ENCODE data around the gene SLC25A12.

The SLC25A12 gene

GRCh38 chr2:171883275-171883893 lies 10.7 kb downstream of the SLC25A12 start:
- no peak for DNase-seq

GRCh38 chr2:171882089-171882769 lies 11.8 kb downstream of the SLC25A12 start:
- DNase-seq: no peak

DNA sequence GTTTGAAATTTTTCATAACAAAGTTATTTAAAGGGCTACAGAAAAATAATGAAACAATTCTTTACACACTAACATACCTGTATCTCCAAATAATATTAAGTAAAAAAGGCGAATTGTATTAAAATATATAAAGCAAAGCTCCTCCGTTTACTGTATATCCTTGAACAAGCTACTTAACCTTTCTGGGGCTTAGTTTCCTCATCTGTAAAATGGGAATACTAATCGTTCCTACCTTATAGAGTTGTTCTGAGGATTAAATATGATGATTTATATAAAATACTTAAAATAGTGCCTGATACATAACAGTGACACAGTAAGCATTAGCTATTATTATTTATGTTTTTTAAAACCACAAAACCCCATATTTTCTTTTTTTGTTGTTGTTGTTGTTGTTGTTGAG lies 13.3 kb downstream of the SLC25A12 start:
- no peak for DNase-seq

DNA sequence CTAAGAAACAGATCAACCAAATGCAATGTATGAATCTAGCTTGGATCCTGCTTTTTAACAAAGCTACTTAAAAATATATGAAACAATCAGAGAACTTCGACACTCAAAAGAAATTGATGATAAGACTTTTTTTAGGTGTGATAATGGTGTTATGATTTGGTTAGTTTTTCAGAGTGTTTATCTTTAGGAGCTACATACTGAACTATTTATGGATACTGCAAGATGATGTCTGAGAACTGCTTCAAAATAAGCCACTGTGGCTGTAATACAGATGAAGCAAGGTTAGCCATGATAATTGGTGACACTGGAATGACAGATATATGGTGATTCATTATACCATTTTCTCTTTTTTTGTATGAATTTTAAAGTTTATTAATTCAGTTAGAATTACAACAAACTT lies 14.2 kb downstream of the SLC25A12 start:
- no peak for DNase-seq

GRCh38 chr2:171878481-171878993 lies 15.5 kb downstream of the SLC25A12 start:
- no peak for DNase-seq

DNA sequence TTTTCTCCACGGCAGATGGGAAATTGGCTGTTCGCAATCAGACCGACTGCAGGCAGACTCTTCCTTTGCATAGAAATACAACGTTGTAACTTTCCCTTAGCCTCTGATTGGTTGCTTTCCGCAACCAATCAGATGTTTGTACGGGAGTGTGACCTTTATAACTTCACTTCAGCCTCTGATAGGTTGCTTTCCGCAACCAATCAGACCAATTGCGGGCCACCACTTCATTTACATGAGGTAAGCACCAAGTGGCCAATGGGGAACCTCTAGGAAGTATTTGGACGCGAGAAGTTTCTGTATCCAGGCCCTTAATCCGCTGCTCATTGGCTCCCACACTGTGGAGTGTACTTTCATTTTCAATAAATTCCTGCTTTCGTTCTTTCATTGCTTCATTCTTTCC lies 19.1 kb downstream of the SLC25A12 start:
- no peak for DNase-seq

GRCh38 chr2:171874517-171874916 lies 19.5 kb downstream of the SLC25A12 start:
- no peak for DNase-seq

- no peak for DNase-seq
Measured at GRCh38 chr2:171864357-171864985, 29.6 kb downstream of the SLC25A12 start.

- DNase-seq: no peak
Measured at GRCh38 chr2:171862501-171862900, 31.5 kb downstream of the SLC25A12 start.

DNA sequence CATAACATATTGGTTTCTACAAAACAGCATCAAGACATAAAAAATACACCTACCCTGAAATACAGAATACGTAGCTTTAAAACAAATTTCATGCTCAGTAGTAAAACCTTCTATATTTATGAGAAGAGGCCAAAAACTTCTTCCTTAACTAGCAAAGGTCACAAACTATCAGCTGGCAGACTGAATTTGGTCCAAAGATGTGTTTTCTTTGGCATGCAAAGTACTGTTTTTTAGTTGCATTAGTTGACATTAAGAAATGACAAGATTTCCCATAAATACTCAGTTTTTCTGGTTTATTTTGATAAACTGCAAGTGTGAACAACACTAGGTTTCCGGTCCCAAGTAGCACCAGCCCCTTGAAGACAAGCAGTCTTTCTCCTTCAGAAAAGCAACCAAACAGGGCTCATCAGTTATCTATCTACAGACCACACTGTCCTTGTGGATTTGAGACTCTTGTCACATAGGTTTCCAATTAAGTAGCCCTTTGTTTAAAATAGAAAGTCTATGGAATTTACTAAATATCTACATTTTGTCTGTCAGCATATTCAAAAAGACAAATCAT lies 35.6 kb downstream of the SLC25A12 start:
- no peak for DNase-seq

GRCh38 chr2:171855401-171855800 lies 38.6 kb downstream of the SLC25A12 start:
- no peak for DNase-seq

DNA sequence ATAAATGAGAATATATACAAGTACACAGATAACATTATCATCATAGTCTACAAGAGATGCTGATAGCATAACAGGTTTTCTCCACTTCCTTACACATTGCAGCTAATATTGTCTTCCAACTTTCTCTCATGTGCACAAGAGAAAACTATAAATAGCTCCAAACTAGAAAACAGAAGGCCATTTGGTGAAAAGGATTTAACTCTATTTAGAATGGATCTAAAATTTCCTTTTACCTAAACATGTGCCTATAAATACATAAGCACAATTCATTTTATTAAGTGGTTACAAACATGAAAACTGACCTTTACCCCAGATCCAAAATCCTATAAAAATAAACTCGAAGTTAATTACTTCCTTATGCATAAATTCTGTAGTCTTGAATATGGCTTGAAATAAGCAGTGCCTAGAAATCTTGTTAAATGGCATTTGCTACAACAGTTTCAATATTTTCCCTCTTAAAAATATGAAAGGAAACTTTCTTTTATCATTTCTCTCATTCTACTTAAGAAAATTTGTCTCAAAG lies 41.6 kb downstream of the SLC25A12 start:
- no peak for DNase-seq

DNA sequence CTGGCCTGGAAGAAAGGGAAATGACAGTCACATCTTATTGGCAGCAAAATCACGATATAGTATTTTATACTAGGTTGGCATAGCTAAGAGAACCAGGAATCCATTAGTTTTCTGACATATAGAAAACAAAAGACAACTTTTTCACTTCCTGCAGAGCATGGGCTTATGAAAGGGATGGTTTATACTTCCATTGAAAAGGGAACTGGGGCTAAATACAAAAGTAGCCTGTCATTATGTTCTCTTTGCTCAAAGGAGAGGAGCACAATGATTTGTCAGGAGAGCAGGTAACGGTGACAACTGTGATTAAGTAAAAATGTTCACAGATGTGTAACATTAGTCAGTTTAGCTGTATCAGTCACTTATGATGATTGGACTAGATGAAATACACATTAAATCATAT lies 46.4 kb downstream of the SLC25A12 start:
- DNase-seq: no peak

- no peak for DNase-seq
Measured at GRCh38 chr2:171846894-171847293, 47.1 kb downstream of the SLC25A12 start.

DNA sequence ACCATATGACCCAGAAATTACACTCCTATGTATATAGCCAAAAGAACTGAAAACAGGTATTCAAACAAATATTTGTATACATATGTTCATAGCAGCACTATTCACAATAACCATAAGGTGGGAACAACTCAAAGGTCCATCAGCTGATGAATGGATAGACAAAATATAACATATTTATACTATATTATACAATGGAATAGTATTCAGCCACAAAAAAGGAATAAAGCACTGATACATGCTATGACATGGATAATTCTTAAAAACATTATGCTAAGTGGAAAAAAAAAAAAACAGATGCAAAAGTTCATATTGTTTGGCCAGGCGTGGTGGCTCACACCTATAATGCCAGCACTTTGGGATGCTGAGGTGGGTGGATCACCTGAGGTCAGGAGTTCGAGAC lies 52.0 kb downstream of the SLC25A12 start:
- no peak for DNase-seq

DNA sequence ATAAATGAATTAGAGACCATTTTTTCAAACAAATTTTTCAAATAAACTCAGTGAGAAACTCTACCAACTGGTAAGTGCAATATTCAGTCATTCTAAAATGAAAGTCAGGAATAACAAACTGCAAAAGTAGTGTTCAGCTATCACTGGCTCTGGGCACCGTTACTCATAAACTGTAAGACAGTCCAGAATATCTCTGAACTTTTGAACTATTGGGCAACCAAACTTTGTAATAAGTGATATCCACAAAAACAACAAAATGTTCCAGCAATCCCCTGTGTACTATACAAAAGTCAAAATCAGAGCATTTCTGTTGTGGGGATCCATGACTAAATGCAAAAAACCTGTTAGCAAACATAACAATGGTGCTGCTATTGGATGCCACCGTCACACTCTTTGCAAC lies 56.3 kb downstream of the SLC25A12 start:
- no peak for DNase-seq

DNA sequence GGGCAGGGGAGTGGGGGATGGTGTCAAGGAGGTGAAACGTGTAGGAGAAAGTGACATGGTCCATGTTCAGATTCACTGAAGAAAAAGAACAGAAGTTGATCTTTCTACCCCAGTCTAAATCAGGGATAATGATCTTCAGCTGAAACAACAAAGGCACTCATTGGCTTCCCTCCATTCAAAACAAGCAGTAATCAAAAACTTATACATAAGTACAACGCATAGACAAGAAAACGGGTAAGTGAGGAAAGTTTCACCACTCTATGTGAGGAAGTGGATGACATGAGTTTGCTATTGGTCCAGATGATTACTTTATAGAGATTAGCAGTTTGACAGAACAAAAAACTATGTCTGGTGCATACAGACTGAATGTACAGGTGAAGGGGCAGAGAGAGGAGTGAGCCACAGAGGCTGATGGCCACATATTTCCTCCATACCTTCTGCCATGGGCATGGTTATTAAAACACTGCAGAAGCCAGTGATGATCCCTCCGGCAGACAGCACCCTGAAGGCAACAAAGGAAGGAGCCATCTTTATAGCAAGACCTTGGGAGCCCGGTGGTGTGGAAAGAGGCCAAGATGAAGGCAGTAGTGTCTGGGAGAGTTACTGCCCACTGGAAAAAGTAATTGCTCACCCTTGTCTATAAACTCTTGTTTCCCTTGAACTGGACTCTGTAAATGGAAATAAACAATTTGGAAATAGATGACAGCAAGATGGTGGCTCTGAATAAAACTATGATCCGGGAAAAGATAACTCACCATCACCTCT lies 57.7 kb downstream of the SLC25A12 start:
- no peak for DNase-seq

- DNase-seq: no peak
Measured at GRCh38 chr2:171835386-171835785, 58.7 kb downstream of the SLC25A12 start.

DNA sequence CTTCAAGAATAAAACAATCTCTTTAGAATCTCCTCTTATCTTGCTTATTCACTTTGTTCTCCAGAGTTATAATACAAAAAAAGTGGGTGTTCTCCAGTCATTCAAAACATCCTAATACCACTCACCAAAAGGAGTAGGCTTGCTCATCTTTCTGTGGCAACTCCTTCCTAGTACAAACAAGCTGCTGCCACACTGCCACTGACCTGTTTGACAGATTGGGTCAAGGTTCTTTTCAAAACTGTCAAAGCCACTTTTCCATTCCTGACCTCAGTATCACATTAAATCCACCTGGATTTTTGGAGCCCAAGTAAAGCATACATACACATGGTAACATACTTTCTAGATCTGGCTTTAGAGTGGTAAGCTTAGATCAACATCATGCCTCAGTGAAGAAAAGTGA lies 59.8 kb downstream of the SLC25A12 start:
- no peak for DNase-seq

GRCh38 chr2:171832489-171832888 lies 61.6 kb downstream of the SLC25A12 start:
- DNase-seq: no peak

DNA sequence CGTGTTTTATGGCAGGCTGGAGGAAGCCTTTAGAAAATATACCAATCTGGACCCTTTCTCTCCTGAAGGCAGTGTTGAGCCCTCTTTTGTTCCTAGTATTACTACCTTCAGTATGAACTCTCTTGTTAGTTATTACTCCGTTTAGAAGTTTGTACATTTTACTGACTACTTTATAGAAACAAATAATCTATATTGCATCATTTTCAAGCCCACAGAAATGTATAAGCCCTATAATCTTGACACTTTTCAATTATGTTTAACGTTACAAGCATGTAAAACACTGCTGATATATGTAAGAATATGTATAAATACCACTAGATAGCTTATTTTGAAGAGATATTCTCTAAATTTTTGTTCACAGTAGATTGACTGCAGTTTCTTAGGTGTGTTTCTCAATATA lies 64.0 kb downstream of the SLC25A12 start:
- DNase-seq: no peak

DNA sequence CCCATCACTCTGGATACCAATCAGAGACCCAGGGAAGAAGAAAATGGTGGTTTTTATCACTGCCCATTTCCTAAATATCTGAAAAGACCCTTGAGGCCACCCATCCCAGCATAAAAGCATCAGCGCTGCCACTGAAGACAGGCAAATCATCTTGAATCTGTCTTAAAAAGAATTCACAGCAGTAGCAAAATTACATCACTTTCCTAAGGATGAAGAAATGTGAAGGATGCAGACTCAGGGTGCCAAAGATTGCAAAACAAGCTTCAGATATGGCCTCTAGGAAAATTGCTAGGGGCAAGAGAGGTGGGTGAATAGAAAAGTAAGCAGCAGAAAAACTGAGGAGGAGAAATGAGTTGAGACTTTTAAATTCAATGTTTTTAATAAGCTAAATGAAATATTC lies 70.0 kb downstream of the SLC25A12 start:
- no peak for DNase-seq

Measured in hippocampal formation (tissue), 2 donors.